ENCODE measurements around the gene RBM28.

The RBM28 gene

GRCh38 chr7:128343554-128344430 is at the start of gene RBM28:
TSS of gene RBM28 (minus strand) at chr7:128343908. CDS start at chr7:128343793, 115 bp downstream.
- peak; percentile 90 for DNase-seq

DNA sequence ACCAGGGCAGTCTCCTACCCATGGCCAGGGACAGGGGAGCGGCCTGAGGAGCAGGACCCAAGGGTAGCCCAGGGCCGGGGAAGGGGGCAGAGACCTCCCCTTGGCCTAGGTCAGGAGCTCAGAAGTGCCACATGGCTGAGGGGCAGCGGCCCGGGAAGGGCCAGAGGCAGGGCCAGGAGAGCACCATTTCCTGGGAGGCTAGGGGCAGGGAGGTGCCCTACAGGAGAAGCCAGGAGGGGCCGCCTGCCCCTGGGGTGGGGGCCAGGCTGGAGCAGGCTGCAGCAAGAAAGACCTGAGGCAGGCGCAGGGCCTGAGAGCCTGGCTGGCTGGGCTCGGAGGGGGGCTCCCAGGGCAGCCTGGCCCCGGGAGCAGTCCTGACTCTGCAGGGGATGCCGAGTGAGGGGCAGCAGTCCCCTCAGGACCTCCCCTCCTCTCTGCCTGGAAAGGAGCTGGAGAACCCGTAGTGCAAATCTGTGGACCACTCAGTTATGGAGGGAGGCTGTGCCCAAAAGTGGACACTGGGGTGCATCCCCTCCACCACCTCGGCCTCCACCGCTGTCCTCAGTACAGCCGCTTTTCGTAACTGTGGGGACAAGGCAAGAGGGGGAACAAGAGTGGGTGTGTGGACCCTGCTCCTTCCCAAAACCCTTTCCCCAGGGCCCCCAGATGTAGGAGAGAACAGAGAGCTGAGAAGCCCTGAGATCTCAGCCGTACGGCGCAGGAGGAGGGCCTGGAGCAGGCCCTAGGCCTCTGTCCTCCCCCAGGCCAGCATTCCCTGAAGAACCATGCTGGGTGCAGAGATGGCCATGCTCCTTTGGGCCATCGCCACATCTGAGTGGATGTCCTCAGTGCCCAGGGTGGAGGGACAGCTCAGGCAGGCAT is 49.0 kb upstream of the RBM28 start:
- no peak for DNase-seq

DNA sequence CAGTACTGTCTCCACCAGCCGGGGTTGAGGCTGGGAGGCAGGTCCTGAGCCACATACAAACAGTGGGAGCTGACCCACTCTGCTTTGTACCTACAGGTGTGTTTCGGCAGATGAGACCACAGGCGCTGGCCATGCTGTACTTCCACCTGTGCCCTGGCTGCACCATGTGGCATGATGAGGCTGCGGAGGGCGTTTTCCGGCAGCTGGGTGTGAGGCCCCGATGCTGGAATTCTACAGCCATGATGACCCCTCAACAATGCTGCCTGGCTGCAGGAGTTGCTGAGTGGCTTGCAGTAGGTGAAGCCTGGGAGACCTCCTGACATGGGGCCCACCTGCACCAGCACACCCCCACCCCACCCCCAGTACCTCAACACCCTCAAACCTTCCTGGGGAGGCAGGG is 48.1 kb upstream of the RBM28 start:
- no peak for DNase-seq

DNA sequence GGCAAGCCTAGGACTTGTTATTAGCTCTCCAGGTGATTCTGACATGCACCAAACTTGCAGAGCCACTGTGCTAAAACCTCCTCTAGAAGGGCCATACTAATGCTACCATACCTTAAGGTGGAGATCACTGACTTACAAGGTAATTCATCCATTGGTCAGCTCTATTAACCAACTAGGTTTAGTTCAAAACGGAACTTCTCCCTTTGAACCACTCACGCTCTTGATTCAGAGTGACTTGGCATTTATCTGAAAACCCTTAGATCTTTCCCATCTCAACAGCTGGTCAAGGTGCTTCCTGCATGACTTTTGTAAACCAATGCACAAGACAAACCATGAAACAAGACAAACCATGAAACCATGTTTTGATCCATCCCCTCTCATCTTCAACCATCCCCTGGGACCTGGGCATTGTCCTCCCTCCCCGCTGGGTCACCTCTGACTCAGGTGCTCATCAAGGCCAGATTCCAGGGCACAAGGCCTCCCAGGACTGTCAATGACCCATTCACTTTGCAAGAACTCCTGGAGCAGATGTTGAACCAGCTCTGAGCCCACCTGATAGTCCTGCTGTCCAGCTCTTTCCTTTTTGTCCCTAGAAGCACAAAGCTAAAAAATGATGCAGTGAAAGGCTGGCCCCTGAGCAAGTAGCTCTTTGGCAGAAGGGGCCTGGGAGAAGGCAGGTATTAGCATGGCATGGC is 47.3 kb upstream of the RBM28 start:
- no peak for DNase-seq

DNA sequence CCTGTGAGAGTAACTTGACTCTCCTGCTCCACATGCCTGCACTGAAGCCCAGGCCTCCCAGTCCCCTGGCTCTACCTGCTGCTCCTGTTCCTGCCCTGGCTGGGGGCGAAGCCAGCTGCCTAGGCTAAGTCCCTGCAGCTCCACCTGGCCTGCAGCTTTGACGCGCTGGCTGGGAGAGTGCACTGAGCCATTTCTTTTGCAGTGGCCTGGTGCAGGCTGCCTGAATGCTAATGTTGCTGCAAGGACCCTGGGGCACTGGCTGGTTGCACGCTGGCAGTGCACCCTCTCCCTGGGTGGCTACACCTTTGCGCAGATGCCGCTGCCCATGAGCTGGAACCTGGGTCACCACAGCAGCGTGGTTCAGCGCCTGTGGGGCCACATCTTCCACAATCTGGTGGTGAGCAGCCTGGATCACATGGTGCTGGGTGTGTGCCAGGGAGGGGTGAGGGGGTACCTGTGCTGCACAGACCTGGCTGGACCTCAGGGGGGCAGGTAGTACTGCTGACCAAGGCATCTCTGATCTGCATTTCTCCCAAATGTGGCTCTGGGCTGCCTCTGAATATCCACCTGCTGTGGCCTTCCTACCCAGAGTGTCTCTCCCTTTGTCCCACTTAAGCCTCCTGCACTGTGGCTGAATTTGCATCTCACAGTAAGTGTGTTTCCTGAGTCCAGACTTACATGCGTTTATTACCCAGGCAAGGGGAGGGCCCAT is 46.1 kb upstream of the RBM28 start:
- DNase-seq = no peak

DNA sequence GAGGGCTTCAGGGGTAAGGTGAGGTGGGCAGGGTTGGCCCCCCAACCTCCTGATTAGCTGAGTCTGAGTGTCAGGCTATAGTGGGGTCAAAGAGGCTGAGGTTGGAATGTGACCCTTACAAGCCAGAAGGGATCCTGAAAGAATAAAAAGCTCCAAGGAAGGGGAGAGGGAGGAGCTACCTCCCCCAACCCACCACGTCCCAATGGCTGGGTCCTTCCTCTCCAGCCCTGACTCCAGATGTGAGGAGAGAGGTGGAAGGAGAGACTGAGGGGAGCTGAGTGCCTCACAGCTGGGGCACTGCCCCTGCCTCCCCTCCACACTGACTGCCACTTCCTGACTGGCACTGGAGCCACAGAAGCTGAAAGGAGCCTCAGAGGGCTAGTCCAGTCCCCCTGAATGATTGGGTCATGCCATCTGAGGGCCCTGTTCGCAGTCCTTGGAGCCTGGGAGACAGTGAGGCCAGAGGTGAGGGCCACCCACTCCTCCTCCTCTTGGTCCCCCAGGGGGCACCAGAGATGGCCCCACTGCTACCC is 45.4 kb upstream of the RBM28 start:
- DNase-seq = no peak

- no peak for DNase-seq
Measured at GRCh38 chr7:128388145-128388485, 44.4 kb upstream of the RBM28 start.

DNA sequence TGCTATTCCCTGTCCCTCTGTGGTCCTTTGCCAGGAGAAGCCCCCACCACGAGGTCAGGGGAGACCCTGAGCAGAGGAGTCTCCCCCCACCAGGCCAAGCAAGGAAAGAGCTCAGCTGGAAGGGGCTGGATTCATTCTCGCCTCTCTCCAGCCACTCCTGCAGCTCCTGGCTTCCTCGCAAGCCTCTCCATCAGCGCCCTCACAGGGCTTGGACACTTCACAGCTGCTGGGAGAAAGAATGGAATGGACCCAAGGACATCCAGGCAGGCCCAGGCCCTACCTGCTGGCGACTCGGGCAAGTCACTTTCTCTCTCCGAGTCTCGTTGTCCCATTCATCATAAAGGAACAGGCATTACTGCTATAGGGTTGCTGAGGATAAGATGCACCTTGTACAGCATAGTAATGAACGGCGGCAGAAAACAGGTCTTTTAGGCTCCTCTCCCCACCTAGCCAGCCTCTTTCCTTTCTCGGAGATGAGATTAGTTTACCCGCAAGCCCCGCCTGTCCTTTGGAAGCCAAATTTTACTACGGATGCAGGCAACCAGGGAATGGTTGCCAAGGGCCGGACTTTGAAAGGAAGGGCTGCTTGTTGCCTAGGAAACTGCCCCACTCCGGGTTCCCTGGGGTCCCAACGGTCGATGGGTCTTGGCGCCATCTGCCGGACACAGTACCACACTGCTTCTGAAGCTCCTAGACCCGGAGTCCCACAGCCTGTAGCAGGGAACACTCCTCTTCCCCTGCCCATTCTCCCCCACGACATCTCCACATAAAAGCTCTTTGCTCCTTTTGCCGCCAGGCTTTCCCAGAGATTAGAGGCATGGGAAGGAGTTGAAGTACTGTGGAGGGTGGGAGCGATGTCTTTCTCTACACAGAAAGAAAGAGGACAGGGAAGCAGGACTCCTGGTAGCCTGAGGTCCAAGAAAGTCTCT is 43.8 kb upstream of the RBM28 start:
- peak; percentile 55 for DNase-seq

DNA sequence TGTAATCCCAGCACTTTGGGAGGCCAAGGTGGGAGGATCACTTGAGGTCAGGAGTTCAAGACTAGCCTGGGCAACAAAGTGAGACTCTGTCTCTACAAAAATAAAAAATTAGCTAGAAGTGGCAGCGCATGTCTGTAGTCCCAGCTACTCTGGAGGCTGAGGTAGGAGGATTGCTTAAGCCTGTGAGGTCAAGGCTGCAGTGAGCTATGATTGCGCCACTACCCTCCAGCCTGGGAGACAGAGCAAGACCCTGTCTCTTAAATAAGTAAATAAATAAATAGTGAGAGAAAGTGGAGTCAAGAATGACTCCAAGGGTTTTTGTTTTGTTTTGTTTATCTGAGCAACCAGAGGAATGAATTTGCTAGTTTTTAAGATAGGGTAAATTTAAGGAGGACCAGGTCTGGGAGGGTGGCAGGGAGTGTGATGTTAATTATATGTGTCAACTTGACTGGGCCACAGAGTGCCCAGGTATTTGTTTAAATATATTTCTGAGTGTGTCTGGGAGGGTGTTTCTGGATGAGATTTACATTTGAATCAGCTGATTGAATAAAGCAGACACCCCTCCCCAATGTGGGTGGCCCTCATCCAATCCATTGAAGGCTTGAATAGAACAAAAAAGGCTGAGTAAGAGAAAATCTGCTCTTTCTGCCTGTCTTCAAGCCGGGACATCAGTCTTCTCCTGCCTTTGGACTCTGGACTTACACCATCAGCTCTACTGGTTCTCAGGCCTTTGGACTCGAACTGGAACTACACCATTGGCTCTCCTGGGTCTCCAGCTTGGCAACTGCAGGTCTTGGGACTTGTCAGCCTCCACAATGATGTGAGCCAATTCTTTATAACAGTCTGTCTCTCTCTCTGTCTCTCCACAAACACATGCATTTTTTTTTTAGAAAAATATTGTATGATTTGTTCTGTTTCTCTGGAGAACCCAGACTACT is 42.5 kb upstream of the RBM28 start:
- no peak for DNase-seq

DNA sequence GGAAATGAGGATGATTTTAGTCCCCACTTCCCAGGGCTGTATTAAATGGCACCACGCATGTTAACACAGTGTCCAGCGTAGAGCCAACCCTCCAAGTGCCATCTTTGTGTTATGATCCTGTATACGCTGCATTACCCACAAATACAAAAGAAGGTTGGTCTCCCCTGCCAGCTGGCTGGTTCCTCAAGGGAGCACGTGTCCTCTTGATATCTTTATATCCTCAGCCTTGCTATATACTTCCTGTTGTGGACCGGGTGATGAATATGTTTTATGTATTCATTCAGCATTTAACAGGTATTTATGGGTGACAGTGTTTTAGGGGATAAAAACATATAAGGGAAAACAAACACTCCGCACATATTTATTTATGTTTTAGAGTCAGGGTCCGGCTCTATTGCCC is 41.0 kb upstream of the RBM28 start:
- DNase-seq = no peak

GRCh38 chr7:128383776-128384175 is 40.1 kb upstream of the RBM28 start:
- DNase-seq = no peak

DNA sequence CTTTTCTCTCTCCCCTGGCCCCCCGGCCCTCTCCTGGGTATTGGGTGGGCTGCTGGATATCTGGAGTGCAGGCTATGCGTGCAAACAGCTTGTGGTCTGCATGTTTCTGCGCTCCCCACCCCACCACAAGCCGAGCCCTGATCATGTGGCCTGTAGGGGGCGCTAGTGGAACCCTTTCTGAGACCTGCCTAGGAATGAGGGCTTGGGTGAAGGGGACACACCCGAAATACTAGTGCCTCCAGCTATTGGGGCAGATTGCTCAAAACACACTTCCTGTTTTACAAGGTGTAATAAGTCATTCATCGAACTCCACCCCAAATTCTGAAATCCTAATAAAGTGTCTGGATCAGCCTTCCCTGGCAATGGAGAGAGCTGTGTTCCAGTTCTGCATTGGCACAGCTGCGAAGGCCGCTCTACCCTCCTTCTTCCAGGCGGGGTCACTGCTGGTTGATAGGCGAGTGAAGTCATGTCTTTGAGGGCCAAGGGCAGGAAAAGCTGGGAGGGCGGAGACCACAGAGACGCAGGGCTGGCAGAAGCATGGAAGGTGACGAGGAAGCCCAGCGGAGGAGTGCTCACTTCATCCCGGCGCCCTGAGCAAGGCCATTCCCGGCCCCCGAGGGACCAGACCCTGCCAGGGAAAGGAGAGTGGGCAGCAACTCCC is 37.6 kb upstream of the RBM28 start:
- DNase-seq = no peak

GRCh38 chr7:128380483-128381106 is 36.9 kb upstream of the RBM28 start:
- DNase-seq = no peak

GRCh38 chr7:128379900-128380479 is 36.3 kb upstream of the RBM28 start:
- DNase-seq = no peak

DNA sequence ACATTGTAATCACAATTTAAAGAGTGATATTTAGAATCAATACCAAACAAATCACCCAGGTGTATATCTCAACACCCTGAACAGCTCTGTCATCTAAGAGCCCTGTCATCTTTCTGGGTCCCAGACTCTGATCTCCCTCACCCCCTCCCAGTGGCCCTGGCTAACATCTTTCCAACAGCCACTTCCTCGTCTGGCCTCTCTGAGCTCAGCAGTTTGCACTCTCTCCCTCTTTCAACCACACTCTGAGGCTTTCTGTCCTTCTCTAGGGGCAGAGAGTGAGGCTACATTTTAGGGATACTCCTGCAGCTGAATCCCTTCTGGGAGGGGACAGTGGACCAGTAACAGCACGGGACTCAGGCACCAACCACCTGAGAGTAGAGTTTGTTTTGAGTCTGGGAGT is 34.9 kb upstream of the RBM28 start:
- DNase-seq = no peak

DNA sequence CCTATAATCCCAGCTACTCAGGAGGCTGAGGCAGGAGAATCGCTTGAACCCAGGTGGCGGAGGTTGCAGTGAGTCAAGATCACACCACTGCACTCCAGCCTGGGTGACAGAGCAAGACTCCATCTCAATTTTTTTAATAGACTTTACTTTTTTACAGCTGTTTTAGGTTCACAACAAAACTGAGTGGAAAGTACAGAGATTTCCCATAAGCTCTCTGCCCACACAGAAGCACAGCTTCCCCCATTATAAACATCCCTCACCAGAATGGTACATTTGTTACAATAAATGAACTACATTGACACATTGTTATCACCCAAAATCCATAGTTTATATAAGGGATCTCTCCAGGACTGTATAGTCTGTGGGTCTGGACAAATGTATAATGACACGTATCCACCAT is 32.4 kb upstream of the RBM28 start:
- DNase-seq = no peak

- DNase-seq = no peak
Measured at GRCh38 chr7:128374041-128374440, 30.3 kb upstream of the RBM28 start.

GRCh38 chr7:128373606-128374005 is 29.9 kb upstream of the RBM28 start:
- DNase-seq = no peak

DNA sequence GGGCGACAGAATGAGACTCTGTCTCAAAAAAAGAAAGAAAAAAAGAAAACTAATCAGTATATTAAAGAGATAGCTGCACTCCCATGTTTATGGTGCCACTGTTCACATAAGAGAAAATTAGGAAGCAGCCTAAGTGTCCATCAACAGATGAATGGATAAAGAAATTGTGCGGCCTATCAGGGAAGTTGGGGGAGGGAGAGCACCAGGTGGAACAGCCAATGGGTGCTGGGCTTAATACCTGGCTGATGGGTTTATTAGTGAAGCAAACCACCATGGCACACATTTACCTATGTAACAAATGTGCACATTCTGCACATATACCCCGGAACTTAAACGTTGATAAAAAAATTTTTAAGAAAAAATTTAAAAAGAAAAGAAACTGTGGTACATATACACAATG is 26.8 kb upstream of the RBM28 start:
- no peak for DNase-seq
